GM21515 (cell line): ENCODE data around the gene KIF1C.

Experiments
- ATAC-seq: cut with Tn5 transposase; IDR thresholded peaks from one replicate; pipeline ENCODE4 v1.9.1; 2021; ENCODE audit not compliant: unreplicated experiment

Gene KIF1C

GRCh38 chr17:4997302-4998026 lies at the start of gene KIF1C, which contains the start of gene INCA1:
Gene KIF1C (plus strand): TSS chr17:4997950. CDS start chr17:5000247, 2,297 bp downstream.
Gene INCA1 (minus strand): TSS chr17:4997522. CDS start chr17:4994437, 3,085 bp downstream.
- peak; percentile 83 for ATAC-seq

- ATAC-seq, result no peak
Measured at GRCh38 chr17:4948166-4948930, 49.4 kb upstream of the KIF1C start, which contains the start of gene PFN1. Gene PFN1 (minus strand): TSS chr17:4948530. CDS start chr17:4948394, 136 bp downstream.

DNA sequence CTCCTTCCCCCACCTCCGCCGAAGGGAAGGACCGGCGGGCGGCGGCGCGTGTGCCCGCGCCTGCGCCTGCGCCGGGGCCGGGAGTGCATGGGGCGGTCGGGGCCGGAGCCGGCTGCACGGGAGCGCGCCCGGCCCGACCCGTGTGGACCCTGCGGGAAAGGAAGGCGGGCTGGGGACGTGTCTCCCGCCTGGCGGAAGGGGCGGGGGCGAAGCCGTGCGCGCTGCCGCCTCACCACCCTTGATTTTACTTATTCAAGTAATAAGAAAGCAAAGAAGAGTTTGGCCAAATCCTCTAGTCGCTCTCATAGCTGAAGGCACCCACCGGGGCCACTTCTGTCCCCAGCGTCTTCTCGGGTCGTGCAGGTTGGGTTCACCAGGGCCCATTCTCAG lies 48.8 kb upstream of the KIF1C start:
- ATAC-seq, result peak; percentile 28

GRCh38 chr17:4949321-4950074 lies 48.3 kb upstream of the KIF1C start:
- peak; percentile 29 for ATAC-seq

DNA sequence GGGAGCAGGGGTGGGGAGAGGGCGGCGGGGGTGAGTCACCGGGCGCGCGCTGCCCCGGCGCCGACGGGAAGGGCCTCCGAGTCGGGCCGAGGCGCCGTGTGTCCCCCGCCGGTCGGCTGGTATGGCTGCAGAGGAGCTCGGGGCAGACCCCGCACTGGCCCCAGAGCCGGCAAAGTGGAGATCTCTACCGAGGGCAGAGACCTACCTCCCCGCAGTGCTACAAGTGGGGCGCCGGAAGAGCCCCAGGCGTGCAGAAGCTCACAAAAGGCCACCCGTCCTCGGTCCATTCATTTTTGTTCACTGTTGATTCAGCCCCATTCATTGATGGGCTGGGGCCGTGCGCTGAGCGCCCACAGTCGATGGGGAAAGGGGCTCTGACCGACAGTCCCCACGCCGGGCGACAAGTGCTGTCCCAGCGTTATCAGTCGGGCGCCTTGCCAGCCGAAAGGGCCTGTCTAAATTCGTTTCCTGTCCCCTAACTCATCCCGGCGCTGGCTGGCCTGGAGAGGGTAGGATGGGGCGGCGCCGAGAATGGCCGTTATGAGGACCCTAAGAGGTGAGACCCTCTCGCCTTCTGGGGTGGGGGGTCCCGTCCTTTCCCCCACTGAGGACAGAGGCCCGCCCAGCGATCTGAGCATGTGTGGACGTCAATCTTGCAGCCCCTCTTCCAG lies 47.5 kb upstream of the KIF1C start:
- ATAC-seq, result no peak

GRCh38 chr17:4950746-4951204 lies 47.0 kb upstream of the KIF1C start, which contains the start of gene ENO3:
Gene ENO3 (plus strand): TSS chr17:4951119. CDS start chr17:4951830, 711 bp downstream.
- no peak for ATAC-seq

GRCh38 chr17:4951486-4951885 lies 46.3 kb upstream of the KIF1C start:
- ATAC-seq, result no peak

- ATAC-seq, result no peak
Measured at GRCh38 chr17:4953451-4953961, 44.2 kb upstream of the KIF1C start.

GRCh38 chr17:4955091-4955490 lies 42.7 kb upstream of the KIF1C start:
- no peak for ATAC-seq

DNA sequence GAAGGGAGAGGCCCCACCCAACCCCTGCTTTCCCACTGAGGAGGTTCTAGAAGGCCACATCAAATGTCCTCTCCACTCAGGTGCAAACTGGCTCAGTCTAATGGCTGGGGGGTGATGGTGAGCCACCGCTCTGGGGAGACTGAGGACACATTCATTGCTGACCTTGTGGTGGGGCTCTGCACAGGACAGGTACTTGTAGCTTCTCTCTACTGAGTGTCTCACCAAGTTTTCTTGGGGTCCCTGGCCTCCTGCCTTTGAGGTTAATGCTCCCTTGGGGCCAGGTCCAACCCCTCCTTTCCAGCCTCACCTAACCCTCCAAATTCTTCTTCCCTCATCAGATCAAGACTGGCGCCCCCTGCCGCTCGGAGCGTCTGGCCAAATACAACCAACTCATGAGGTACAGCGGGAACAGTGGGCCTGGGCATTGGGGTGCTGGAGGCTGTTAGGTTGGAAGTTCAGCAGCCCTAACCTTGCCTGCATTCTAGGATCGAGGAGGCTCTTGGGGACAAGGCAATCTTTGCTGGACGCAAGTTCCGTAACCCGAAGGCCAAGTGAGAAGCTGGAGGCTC lies 41.2 kb upstream of the KIF1C start:
- ATAC-seq, result no peak

- no peak for ATAC-seq
Measured at GRCh38 chr17:4958102-4958501, 39.6 kb upstream of the KIF1C start.

DNA sequence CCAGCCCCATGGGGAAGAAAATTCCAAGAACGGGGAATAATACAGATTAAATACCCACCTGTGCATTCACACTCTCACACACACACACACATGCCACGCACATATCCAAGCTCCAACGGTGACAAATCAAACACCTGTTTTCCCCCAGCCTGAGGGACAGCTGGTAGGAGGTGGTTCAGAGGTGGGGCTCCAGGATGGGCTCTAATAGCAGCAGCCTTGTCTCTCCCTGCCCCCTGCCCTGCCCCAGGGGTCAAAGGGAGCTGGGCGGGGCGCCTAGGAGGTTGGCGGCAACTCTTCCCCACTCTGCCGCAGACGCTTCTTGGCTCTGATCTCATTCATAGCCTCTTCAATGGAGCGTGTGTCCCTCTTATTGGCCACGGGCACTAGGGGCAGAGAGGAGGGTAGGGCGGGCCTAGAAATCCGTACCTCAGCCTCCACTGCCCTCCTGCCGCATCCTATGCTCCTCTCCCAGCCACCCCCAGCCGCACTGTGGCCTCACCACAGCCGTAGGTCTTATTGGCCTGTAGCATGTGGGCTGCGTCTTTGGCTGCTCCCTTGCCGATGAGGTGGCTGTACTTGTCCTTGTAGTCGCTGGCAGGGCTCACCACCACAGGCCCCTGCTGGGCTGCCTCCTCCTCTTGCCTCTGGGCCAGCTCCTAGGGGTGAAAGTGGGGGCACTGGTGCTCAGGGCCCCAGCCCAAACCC lies 38.3 kb upstream of the KIF1C start:
- ATAC-seq, result no peak

GRCh38 chr17:4960279-4960922 lies 37.3 kb upstream of the KIF1C start:
- no peak for ATAC-seq

GRCh38 chr17:4965311-4965986 lies 32.3 kb upstream of the KIF1C start:
- ATAC-seq, result no peak

DNA sequence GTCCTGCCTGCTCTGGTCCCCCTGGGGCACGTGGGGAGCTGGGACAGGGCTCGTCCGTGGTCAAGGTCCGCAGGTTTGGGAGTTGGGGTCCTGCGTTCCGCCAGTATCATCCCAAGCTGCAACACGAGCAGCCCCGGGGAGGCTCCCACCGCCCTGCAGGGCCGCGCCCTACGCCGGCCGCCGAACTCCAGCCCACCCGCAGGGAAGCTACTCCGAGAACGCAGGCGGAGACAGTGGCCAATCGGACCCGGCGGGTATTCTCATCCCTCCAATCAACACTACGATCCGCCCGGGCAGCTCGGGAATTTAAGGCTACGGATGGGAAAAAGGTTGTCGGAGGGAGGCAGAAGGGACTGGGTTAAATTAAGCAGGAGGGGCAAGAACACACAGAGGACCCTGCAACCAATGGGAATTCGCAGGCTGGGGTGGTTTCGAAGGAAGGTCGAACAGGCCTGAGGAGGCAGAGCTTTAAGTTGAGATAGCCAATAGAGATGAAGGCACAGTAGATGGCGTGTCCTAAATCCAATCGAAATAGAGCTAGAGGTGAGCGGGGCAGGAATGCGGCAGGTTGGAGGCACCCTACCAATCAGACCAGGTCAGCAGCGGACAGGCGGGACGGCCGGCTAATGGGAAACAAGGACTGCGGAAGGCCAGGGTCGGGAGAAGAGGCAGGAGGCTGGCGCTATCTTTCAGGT lies 30.8 kb upstream of the KIF1C start:
- ATAC-seq, result peak; percentile 77

GRCh38 chr17:4967539-4968485 lies 29.9 kb upstream of the KIF1C start, which contains the start of gene SPAG7:
Gene SPAG7 (minus strand): TSS chr17:4967817. CDS start chr17:4967804, 13 bp downstream.
- peak; percentile 51 for ATAC-seq
